K562 (cell line): ENCODE results near the gene ERVK3-1. TPM values are rescaled to one million over a fixed set of nuclear protein-coding genes. Genes with fewer than 3 reads are reported as not detected.

Experiments used
- ATAC-seq: fragments of 200-7000 bp; cut with Tn5 transposase; 3 replicates; pipeline ENCODE4 v1.9.1; 2020; ENCODE audit warnings: moderate library complexity
- BruUV-seq: library from RNA; stranded (reverse); fragments of 400-500 nt; replicated peaks from 2 replicates; lab custom pipeline; 2021; lab: Mats Ljungman, UMichigan
- CTCF ChIA-PET: fragments of 300-600 bp; formaldehyde crosslinking; extraction: SDS; loops from one replicate; lab custom pipeline; 2021; ENCODE audit warnings: low intra/inter-chr PET ratio; lab: Yijun Ruan, JAX
- POLR2A ChIA-PET: fragments of 300-600, 350-650 bp; sonication (Branson Sonifier 250); formaldehyde crosslinking; extraction: SDS; loops from one replicate; lab custom pipeline; 2021; ENCODE audit warnings: antibody characterized with exemption, inconsistent platforms; lab: Yijun Ruan, JAX
- DNase-seq, 4 experiments: peaks; one replicate each; pipeline versions ENCODE4 v3.0.0 to v3.0.0-alpha.2; 2011 to 2018; ENCODE audit warnings: low spot score in 3 of 4, mixed read lengths in 3 of 4; ENCODE audit errors: extremely low read depth in 1 of 4
- FAIRE-seq: peaks from 2 replicates; lab custom pipeline; 2011; peaks lifted over from hg19 to GRCh38; lab: Jason Lieb, UNC
- H2AFZ ChIP-seq: 2 replicates; pipeline ENCODE4 v1.6.0; 2011; ENCODE audit warnings: low read depth, low read length, control low read depth, inconsistent platforms
- H3K27ac ChIP-seq: fragments of 200-600 bp; 3 replicates; pipeline ENCODE4 v1.8.0; 2011; ENCODE audit warnings: low read depth, mild to moderate bottlenecking, control low read depth, inconsistent platforms, low read length, moderate library complexity, mixed read lengths; ENCODE audit errors: extremely low read depth
- H3K27me3 ChIP-seq, 2 experiments: fragments of 300-600 bp in 1 of 2; 2 replicates in 1 of 2; 3 replicates in 1 of 2; pipeline versions ENCODE4 v1.6.0 to v1.8.0; 2011; ENCODE audit warnings: inconsistent platforms in 2 of 2, low read length in 2 of 2, mild to moderate bottlenecking in 1 of 2, mixed read lengths in 1 of 2, moderate library complexity in 1 of 2; ENCODE audit not compliant: control insufficient read depth in 2 of 2, insufficient read depth in 2 of 2
- H3K36me3 ChIP-seq: fragments of 300-600 bp; 3 replicates; pipeline ENCODE4 v1.8.0; 2011; ENCODE audit warnings: mild to moderate bottlenecking, low read length, inconsistent platforms; ENCODE audit not compliant: control insufficient read depth, insufficient read depth
- H3K4me1 ChIP-seq, 2 experiments: fragments of 200-600 bp in 1 of 2; replicated peaks in 1 of 2; 2 replicates in 1 of 2; 3 replicates in 1 of 2; pipeline versions ENCODE4 v1.5.1 to v1.8.0; 2011; ENCODE audit warnings: inconsistent platforms in 2 of 2, low read length in 2 of 2, mild to moderate bottlenecking in 1 of 2, mixed read lengths in 1 of 2, moderate library complexity in 1 of 2; ENCODE audit not compliant: control insufficient read depth in 2 of 2, insufficient read depth in 2 of 2
- H3K4me2 ChIP-seq: 2 replicates; pipeline ENCODE4 v1.6.1; 2011; ENCODE audit warnings: low read length, control low read depth, inconsistent platforms, mixed read lengths; ENCODE audit not compliant: insufficient read depth
- H3K4me3 ChIP-seq: fragments of 200-600 bp; sonication (generic), shearing (Covaris generic); 2 replicates; pipeline ENCODE4 v1.5.1; 2016; ENCODE audit warnings: control low read depth, inconsistent platforms
- H3K79me2 ChIP-seq: fragments of 200-600 bp; 3 replicates; pipeline ENCODE4 v1.8.0; 2011; ENCODE audit warnings: low read length, inconsistent platforms; ENCODE audit not compliant: control insufficient read depth, insufficient read depth
- H3K9ac ChIP-seq, 2 experiments: 2 replicates each; pipeline versions ENCODE4 v1.6.0 to v1.6.1; 2011; ENCODE audit warnings: low read depth in 2 of 2, low read length in 2 of 2, control low read depth in 1 of 2, inconsistent platforms in 1 of 2, mild to moderate bottlenecking in 1 of 2, mixed read lengths in 1 of 2; ENCODE audit not compliant: insufficient read depth in 1 of 2
- H3K9me1 ChIP-seq: one replicate; pipeline ENCODE4 v1.6.0; 2011; ENCODE audit warnings: inconsistent platforms, mild to moderate bottlenecking, low read length, moderate library complexity; ENCODE audit not compliant: control insufficient read depth, insufficient read depth
- H3K9me3 ChIP-seq: replicated peaks from 2 replicates; pipeline ENCODE4 v1.5.1; 2011; ENCODE audit warnings: low read depth, low read length, inconsistent platforms; ENCODE audit not compliant: control insufficient read depth, insufficient read depth
- H4K20me1 ChIP-seq: replicated peaks from 2 replicates; pipeline ENCODE4 v1.6.1; 2011; ENCODE audit warnings: low read length, inconsistent platforms, mixed read lengths; ENCODE audit not compliant: control insufficient read depth, insufficient read depth
- ZNF140 ChIP-seq: fragments of 250-450 bp; sonication (Bioruptor Pico); IDR thresholded peaks from 2 replicates; pipeline ENCODE4 v1.8.0; 2021; ENCODE audit warnings: moderate library complexity, mild to moderate bottlenecking, inconsistent platforms
- WGBS: fragments of 100-300 bp; shearing (Covaris generic); methylation state at CpG from one replicate; pipeline ENCODE4 v1.1.6; 2016; ENCODE audit warnings: low coverage, mixed read lengths; ENCODE audit not compliant: insufficient coverage; ENCODE audit errors: missing lambda C conversion rate; 5-methylcytosine and 5-hydroxymethylcytosine counted together
- in situ Hi-C: fragments of 300-500 bp; cut with MboI; formaldehyde crosslinking; loops from 4 replicates; pipeline ENCODE4 v1.15.0; 2018; ENCODE audit warnings: inconsistent platforms, mixed read lengths
- intact Hi-C: fragments of 100-400 bp; cut with micrococcal nuclease; formaldehyde crosslinking; loops from 2 replicates; pipeline ENCODE4 v1.14.2; 2022
- polyA plus RNA-seq, 8 experiments: library from polyadenylated mRNA; depleted of rRNA in 4 of 8; stranded (reverse) in 5 of 8; unstranded in 3 of 8; fragments of >200 nt; fragmentation: Nextera tagmentation in 2 of 8; fragmentation: Illumina TruSeq in 1 of 8; extraction: Ambion mirVana in 2 of 8; extraction: Trizol in 1 of 8; gene quantifications; 2 replicates each; pipeline versions ENCODE4 v1.2.1 to v1.2.3, GENCODE V29; 2011 to 2014; ENCODE audit warnings: inconsistent platforms in 1 of 8, missing spikeins in 1 of 8
- total RNA-seq, 7 experiments: library from RNA; depleted of rRNA in 6 of 7; stranded (reverse); fragments of >200 nt in 6 of 7; fragmentation: Illumina TruSeq in 2 of 7; extraction: Trizol in 2 of 7; gene quantifications; 2 replicates each; pipeline versions ENCODE4 v1.2.1 to v1.2.3, GENCODE V29; 2011 to 2021; ENCODE audit warnings: low replicate concordance in 1 of 7
- TF ChIP-seq, protein P1 (sequence below): sonication (generic); formaldehyde crosslinking; IDR thresholded peaks from 2 replicates; pipeline ENCODE4 v1.8.0; 2023; ENCODE audit warnings: mild to moderate bottlenecking, missing genetic modification reagents

ERVK3-1 gene
- total and polyA plus RNA-seq, 9 of the 15 experiments (the other 6 are each of a cell fraction or from before 2014, with no cell fraction given): 87.6 to 299 (median 119) TPM

DNA sequence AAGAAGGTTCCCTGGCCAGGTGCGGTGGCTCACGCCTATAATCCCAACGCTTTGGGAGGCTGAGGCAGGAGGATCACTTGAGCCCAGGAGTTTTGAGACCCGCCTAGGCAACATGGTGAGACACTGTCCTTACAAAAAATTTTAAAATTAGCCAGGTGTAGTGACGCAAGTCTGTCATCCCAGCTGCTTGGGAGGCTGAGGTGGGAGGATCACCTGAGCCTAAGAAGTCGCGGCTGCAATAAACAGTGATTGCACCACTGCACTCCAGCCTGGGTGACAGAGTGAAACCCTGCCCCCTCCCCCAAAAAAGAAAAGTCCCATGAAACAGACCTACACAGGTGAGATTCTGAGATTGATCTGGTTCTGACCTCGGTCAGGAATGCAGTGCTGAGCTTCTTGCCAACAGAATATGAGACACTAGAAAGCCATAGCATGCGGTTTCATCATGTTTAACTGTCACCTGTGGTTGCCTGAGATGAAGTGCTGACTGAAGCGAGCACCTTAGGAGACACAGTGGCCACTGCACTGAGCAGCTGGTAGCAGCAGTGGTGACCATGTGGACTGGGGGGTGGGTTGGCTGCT, 50.1 kb downstream of the ERVK3-1 start:
- Histone ChIP-seq H3K27ac (no peak overlapping the region), H3K9me3 (no peaks in the 10 kb centered on the region), H3K4me3 (no peak overlapping the region), H2AFZ (no peak overlapping the region), H3K9me1 (no peaks in the 10 kb centered on the region), H4K20me1 (no peaks in the 10 kb centered on the region), H3K9ac (no peak overlapping the region), H3K4me2 (no peak overlapping the region), H3K36me3 (no peaks in the 10 kb centered on the region), H3K4me1 (peaks cover 0 to 24% of the 10 kb centered on the region in 2 experiments; a peak in 2 of 5 replicates), H3K27me3 (no peaks in the 10 kb centered on the region), H3K79me2 (no peaks in the 10 kb centered on the region)
- no peak for ATAC-seq
- no peak for DNase-seq
- ChIA-PET POLR2A (no interaction called here), CTCF (no interaction called here)
- intact Hi-C loops (no loop called here), in situ Hi-C loops (no loop called here)
- no peak for TF ChIP-seq ZNF140 (CRISPR knock-in tag)
- TF ChIP-seq, protein P1, sequence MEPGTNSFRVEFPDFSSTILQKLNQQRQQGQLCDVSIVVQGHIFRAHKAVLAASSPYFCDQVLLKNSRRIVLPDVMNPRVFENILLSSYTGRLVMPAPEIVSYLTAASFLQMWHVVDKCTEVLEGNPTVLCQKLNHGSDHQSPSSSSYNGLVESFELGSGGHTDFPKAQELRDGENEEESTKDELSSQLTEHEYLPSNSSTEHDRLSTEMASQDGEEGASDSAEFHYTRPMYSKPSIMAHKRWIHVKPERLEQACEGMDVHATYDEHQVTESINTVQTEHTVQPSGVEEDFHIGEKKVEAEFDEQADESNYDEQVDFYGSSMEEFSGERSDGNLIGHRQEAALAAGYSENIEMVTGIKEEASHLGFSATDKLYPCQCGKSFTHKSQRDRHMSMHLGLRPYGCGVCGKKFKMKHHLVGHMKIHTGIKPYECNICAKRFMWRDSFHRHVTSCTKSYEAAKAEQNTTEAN (CRISPR knock-in tag): no peak
- BruUV-seq: no TSS peak
- WGBS: 53% methylated on average over 9 of the region's 10 CpGs
- no peak for FAIRE-seq
